Adipose tissue (tissue), 3 donors: ENCODE data around the gene DDX1. TPM values are rescaled to one million over a fixed set of nuclear protein-coding genes. Genes with fewer than 3 reads are reported as not detected.
"Not testable (repeated sequence)": the region's sequence is repeated elsewhere in the genome, so short reads cannot be mapped to it uniquely, and the experiment has no call there.

ENCODE experiments used
- H3K27ac ChIP-seq: one replicate; pipeline ENCODE4 v1.5.1; 2013; ENCODE audit warnings: low read depth, low read length
- WGBS, 3 donors: extraction: QIAGEN DNeasy Blood & Tissue Kit; methylation state at CpG; one replicate each; pipeline ENCODE4 v1.1.7; 2013; 5-methylcytosine and 5-hydroxymethylcytosine counted together
- polyA plus RNA-seq, 3 donors: library from polyadenylated mRNA; stranded (reverse); fragments of 200-250 nt; gene quantifications; one replicate each; pipeline ENCODE4 v1.2.3, GENCODE V29; 2013
- donor health status: healthy with polysubstance abuse.
- donor health status: Bipolar disorder and iron deficiency.
- donor health status: healthy.

The DDX1 gene
- polyA plus RNA-seq, 3 donors = 43.1 to 70.2 (median 62.2) TPM

DNA sequence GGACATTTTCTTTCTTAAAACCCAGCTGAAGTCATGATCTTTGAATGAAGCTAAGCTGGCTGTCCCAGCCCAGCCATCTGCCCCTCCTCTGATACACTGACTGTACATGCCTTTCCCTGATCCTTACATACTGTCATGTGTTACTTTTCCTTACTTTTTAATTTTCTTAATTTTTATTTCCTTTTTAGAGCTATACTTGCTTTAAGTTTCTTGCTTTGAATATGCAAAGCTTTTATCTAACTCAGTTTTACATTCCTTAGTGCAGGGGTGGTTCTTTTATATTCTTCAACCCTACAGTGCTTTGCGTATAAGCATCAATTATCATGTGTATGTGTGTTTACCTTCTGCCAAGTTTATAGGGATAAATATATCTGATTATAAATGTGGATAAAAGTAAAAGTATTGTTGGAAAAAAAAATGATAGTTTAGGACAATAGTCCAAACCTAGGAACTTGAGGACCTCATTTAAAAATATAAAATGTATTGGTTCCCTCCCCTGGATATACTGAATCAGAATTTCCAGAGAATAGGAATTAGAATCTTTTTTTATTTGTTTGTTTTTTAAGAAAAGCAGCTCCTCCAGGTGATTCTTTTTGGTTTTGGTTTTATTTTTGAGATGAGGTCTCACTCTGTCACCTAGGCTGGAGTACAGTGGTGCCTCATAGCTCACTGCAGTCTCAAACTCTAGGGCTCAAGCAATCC lies 17.8 kb downstream of the DDX1 start:
- no peak overlapping the region for H3K27ac ChIP-seq
- 95 to 99% (median 97%) methylated on average over 1 of the region's 1 CpG for WGBS, 3 donors

DNA sequence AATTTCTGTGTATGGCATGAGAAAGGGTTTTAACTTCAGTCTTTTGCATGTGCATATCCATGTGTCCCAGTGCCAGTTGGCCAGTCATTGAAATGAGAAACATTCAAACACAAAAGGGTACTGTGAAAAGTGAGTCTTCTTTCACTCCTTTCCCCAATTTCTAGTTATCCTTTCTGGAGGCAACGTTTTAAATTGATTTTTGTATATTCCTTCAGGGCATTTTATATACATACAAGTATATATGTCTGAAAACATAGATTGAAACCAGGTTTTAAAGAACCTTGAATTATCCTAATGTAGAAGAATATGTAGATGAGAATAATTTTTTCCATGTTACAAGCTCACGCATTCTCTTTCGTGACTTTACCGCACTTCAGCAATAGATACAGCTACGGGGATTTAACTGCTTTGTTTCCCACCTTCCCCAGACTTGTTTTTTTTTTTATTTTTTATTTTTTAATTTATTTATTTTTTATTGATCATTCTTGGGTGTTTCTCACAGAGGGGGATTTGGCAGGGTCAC lies 18.8 kb downstream of the DDX1 start:
- H3K27ac ChIP-seq = no peak overlapping the region
- WGBS, 3 donors = 93 to 98% (median 93%) methylated on average over 5 of the region's 5 CpGs

DNA sequence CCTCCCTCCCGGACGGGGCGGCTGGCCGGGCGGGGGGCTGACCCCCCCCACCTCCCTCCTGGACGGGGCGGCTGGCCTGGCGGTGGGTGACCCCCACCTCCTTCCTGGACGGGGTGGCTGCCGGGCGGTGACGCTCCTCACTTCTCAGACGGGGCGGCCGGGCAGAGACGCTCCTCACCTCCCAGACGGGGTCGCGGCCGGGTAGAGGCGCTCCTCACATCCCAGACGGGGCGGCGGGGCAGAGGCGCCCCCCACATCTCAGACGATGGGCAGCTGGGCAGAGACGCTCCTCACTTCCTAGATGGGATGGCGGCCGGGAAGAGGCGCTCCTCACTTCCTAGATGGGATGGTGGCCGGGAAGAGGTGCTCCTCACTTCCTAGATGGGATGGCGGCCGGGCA lies 20.4 kb downstream of the DDX1 start:
- 91 to 99% (median 96%) methylated on average over 7 to 28 of the region's 33 CpGs for WGBS, 3 donors
- H3K27ac ChIP-seq = not testable (repeated sequence)

DNA sequence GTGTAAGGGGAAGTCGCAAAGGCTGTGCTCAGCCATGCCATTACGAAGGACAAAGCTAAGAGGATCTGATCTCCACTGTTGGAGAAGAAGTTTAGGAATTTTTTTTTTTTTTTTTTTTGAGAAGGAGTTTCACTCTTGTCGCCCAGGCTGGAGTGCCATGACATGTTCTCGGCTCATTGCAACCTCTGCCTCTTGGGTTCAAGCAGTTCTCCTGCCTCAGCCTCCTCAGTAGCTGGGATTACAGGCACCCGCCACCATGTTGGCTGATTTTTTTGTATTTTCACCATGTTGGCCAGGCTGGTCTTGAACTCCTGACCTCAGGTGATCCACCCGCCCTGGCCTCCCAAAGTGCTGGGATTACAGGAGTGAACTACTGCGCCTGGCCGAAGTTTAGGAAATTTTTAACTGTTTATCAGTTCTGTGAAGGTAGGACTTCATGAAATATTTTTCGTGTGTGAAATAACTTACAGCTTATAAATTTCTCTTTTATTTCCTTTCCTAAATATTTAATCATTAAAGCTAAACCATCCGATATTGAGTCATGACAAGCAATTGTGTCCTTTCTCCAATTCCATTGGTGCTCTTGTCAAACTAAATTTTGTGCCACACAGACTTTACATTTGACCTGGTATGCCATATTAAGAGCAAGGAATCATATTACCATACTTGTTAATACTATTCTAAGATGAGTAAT lies 22.2 kb downstream of the DDX1 start:
- 96 to 97% (median 97%) methylated on average over 10 of the region's 10 CpGs for WGBS, 3 donors
- no peak overlapping the region for H3K27ac ChIP-seq

DNA sequence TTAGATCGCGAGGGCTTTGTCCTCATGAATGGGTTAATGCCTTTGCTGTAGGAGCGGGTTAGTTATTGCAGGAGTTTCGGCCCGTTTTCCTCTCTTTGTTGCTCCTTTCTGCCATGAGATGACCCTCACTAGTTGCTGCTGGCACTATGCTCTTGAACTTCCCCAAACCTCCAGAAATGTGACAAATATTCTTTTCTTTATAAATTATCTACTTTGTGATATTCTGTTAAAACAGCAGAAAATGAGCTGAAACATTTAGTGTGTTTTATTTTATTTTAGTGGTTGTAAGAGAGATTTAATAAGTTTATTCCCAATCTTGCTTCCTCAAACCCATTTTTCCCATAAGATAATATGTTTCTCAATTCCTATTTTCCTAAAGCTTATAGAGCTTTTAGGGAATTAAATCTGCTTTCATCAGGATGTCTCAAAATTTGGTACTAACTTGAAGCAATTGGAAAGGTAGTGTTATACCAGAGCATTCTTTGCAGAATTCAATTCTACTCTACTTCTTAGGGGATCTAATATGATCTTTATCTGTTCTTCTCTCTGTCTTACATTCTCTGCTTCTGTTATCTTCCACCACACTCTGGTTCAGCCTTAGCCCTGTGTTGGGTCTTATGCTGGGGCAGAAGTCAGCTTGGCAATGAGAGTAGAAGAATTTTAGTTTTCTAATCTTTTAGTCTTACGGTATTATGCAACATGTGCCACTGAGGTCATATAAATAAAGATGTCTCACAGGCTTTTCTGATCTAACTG lies 23.1 kb downstream of the DDX1 start:
- WGBS, 3 donors = 77 to 88% (median 80%) methylated on average over 6 of the region's 6 CpGs
- no peak overlapping the region for H3K27ac ChIP-seq

DNA sequence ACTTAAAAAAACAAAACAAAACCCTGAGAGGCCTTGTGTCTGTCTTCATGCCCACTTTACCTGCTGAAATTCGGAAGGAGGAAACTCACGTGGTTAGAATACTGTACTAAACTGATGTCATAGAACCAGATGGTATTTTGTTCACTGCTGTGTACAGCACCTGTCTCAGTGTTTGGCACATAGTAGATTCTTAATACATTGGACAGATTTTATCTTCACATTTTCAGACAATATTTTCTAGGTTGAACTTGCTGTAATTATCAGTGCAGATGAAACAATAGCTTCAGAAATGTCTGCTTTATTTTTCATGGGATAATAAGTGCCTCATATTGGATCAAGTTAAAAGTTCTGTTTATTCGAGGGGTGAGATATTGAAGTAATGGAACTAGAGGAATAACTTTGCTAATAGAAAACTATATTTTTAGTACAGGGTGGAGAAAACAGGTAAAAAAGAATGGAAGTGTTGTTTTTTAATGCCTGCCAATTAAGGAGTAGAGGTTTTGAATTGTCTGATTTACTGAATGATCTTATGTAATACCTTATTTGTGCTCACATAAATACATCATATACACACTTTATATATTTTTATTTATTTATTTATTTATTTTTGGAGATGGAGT lies 23.7 kb downstream of the DDX1 start:
- H3K27ac ChIP-seq = no peak overlapping the region
- 66 to 83% (median 83%) methylated on average over 3 of the region's 3 CpGs for WGBS, 3 donors

DNA sequence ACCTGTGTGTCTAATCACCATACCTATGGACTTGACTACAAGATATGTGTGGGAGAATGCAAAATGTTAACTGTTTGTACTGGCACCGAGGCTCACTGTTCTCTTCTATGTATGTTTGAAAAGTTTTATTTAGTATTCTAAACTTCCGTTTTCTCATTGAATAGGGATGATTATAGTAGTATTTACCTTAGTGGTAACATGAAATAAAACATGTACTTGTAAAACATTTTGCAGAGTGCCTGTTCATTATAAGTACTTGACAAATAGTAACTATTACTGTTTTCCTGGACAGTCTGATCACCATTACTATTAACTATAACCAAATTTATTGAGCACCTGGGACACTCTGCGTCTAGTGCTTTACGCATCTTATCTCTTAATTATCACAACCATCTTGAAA lies 24.8 kb downstream of the DDX1 start:
- 72 to 95% (median 95%) methylated on average over 4 of the region's 4 CpGs for WGBS, 3 donors

DNA sequence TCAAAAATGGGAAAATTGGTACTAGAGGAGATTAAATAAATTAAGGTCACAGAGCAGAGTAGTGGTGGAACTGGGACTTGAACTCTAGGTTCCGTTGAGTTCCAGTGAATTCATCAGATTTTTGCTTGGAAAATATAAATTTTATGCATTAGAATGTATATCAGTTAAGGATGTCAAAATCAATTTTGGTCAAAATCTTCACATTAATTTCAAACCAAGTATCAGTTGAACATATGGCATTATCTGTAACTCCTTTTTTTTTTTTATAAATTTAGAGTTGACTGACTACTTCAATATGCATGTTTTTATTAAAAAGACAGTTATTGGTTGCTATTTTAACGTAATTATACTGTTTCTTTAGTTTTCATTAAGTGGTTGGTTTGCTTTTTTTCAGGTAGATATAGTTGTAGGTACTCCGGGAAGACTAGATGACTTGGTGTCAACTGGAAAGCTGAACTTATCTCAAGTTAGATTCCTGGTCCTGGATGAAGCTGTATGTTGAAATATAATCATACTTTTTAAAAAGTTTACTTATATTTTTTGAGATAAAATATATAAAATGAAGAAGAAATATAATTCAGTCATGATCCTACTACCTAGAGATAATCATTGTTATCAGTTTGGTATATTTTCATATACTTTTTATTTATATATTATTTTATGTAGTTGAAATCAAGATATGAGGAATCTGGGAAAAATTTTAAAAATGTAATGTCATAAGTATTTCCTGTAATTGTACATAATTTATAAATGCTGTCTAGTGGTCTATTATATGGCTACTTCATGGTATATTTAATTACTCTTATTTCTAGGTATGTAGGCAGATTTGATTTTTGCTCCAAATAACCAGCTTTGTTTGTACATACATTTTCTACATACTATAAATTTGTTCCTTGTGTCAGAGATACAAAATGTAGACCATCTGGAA lies 25.4 kb downstream of the DDX1 start:
- no peak overlapping the region for H3K27ac ChIP-seq
- 94 to 96% (median 95%) methylated on average over 3 of the region's 3 CpGs for WGBS, 3 donors

More for the DNA sequence above, 24.8 kb downstream of the DDX1 start:
- H3K27ac ChIP-seq = no peak overlapping the region

DNA sequence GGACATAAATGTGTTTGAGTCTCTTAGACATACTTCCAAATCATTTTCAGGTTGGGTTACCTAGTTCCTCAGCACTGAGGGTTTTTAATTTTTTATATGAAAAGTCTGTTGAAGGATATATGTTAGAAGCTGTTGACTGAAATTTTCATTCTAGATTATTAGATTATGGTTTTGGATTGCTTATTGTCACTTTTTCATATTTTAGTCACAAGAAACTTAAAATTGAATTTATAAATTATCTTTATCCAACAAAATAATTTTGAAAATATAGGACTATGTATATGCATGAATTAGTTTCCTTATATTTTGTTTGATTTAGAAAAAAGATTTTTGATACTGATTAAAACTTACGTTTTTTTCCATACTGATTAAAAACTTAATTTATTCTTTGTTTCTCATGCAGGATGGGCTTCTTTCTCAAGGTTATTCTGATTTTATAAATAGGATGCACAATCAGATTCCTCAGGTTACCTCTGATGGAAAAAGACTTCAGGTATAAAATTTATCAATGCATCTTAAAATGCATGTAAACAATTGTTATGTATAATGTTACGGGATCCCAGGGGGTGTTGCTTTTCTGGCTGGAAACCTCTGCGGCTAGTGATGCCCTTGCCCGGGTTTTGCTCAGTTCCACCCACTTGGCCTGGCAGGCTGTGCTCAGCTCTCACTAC lies 26.2 kb downstream of the DDX1 start:
- WGBS, 3 donors = 94 to 97% (median 96%) methylated on average over 4 of the region's 4 CpGs
- H3K27ac ChIP-seq = no peak overlapping the region

DNA sequence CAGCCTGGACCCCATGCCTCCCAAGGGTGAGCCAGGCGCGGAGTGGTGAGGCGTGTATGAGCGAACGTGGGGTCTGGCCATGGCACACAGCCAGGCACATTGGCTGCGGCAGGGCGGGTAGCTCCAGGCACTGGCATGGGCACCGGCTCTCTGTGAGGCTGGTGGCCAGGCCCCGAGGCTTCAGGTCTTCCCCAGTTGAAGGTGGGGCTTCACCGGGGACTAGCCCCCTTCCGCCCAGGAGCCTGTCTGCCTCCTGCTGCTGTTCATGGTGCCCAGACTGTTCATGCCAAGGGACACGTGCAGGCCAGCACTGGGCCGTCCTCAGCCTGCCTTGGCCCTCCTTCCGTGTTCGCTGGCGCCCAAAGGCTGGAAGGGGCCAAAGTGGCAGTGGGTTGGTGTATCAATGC lies 26.8 kb downstream of the DDX1 start:
- H3K27ac ChIP-seq = no peak overlapping the region
- 92 to 99% (median 97%) methylated on average over 16 of the region's 16 CpGs for WGBS, 3 donors

DNA sequence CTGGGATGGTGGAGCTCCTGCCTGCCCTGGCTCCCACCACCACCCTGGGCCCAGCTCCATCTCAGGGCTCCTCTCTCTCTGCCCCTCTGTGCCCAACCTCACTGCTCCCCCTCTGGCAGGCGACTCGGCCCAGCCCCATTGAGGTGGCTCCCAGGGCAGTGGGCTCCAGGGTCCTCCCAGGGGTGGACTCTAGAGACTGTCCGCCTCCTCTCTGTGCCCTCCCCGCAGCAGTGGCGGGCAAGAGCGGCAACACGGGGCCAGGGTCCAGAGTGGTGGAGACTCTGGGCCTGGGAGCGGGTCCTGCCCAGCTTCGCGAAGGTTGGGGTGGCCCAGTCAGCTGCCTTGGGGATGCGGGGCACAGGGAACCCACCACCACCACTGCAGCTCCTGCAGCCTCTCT lies 27.4 kb downstream of the DDX1 start:
- WGBS, 3 donors = 95 to 98% (median 97%) methylated on average over 10 to 11 of the region's 11 CpGs

DNA sequence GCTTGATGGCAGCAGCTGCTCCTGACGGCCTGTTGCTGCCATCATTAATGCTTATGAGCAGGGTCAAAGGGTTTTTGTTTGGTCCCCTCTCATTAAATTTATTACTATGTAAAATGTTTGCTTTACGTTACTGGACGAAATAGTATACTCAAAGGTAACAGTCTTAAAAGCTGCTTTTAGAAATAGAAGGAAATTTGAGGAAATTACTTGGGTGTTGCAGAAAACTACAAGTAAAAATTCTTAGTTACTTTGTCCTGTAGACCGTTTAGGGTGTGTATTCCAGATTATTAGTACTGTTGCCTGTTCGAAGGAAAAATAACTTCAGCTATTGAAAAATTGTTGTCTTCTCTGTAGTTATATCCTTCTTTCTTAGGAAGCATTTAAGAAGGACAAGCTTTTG lies 27.8 kb downstream of the DDX1 start:
- H3K27ac ChIP-seq = no peak overlapping the region
- WGBS, 3 donors = 75 to 76% (median 75%) methylated on average over 5 of the region's 5 CpGs

More for the DNA sequence above, 27.4 kb downstream of the DDX1 start:
- H3K27ac ChIP-seq = no peak overlapping the region

DNA sequence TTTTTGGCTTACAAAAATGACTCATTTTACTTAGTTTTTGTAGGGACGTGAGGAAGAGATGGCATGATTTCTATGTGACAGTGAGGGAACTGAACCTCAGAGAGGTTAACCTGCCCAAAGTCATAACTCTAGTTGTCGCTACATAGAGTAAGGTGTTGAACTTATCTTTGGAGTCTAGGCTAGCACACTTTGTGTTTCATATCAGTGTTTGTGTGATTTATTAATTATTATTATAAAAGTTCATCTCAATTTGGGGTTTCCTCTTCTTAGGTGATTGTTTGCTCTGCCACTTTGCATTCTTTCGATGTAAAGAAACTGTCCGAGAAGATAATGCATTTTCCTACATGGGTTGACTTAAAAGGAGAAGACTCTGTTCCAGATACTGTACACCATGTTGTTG lies 28.3 kb downstream of the DDX1 start:
- WGBS, 3 donors = 94 to 96% (median 95%) methylated on average over 4 of the region's 4 CpGs
- H3K27ac ChIP-seq = no peak overlapping the region

DNA sequence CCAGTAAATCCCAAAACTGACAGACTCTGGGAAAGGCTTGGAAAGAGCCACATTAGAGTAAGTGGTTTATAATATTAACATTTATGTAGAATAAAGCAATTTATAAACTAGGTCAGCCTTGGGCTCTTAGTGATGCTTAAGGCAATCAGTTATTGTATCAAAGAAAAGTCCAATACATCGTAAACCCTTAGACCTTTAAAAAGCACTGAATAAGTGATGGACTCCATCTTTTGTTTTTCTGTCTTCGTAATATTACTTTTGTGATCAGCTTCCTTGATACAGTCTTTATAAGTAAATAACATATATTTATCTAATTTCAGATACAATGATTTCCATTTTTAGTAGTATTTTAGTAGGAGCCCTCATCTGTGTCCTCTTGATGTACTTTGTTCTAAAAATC lies 28.7 kb downstream of the DDX1 start:
- WGBS, 3 donors = 97 to 100% (median 97%) methylated on average over 2 of the region's 2 CpGs
- no peak overlapping the region for H3K27ac ChIP-seq

DNA sequence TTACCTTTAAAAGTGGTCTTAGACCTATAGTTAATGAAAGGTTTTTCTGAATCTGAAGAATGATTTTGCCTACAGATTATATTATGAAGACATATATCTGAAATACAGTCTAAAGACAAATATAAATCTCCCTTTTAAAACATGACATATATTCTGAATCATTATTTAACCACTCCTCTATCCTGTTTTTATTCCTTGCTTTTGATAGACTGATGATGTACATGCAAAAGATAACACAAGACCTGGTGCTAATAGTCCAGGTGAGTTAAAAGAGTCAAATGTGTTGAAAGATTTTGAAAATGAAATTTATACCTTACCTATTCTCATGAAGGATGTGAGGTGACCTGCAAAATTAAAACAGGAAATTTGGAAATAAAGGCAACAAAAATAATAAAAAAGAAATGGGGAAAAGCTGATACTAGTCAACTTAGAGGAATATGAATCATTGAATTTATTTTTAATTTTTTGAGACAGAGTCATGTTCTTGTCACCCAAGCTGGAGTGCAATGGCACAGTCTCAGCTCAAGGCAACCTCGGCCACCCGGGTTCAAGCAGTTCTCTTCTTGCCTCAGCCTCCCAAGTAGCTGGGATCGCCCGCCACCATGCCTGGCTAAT lies 29.3 kb downstream of the DDX1 start:
- WGBS, 3 donors = 97 to 99% (median 97%) methylated on average over 4 of the region's 4 CpGs
- no peak overlapping the region for H3K27ac ChIP-seq

DNA sequence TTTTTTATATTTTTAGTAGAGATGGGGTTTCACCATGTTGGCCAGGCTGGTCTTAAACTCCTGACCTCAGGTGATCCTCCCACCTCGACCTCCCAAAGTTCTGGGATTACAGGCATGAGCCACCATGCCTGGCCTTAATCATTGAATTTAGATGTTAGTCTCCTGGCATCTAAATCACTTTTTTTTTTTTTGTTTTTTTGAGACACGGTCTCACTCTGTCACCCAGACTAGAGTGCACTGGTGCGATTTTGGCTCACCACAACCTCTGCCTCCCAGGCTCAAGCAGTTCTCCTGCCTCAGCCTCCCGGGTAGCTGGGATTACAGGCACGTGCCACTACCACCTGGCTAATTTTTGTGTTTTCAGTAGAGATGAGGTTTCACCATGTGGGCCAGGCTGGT lies 29.8 kb downstream of the DDX1 start:
- H3K27ac ChIP-seq = not testable (repeated sequence)
- WGBS, 3 donors = 93 to 95% (median 95%) methylated on average over 5 of the region's 5 CpGs

DNA sequence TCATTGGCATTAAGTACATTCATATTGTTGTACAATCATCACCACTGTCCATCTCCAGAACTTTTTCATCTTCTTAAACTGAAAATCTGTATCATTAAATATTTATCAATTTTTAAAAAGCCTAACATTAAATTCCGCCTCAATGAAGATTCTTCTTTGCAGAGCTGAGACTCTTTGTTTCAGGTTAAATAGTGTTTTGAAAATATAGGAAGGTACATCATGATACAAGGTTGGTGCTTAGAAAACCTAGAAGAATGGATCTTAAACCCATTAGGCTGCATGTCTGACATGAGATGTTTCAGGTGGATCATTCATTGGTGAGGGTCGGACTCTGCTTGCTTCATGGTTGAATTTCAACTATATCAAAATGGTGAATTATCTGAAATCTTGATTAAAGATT lies 30.5 kb downstream of the DDX1 start:
- WGBS, 3 donors = 98 to 100% (median 99%) methylated on average over 2 of the region's 2 CpGs
- H3K27ac ChIP-seq = no peak overlapping the region
